NCI-H510A (cell line): Measurements from ENCODE around the gene OR1I1.

Experiments used
- DNase-seq: peaks from one replicate; lab custom pipeline; 2025; lab: John Stamatoyannopoulos, UW

The OR1I1 gene

DNA sequence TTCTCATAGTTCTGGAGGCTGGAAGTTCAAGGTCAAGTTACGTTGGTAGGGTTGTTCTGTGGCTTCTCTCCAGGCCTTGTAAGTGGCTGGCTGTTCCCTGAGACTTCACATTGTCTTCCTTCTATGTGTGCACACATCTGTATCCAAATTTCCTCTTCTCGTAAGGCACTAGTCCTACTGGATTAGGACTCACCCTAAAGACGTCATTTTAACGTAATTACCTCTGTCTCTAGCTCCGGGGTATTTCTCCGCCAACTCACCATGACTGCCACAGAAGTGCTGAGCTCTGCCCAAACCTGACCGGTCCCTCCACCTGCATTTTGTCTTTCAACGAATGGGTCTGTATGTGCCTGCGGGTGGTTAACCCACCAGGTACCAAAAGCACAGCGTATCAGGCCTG is 16.4 kb downstream of the OR1I1 start:
- no peak for DNase-seq

- no peak for DNase-seq
Observed at GRCh38 chr19:15099017-15099582, 17.1 kb downstream of the OR1I1 start.

DNA sequence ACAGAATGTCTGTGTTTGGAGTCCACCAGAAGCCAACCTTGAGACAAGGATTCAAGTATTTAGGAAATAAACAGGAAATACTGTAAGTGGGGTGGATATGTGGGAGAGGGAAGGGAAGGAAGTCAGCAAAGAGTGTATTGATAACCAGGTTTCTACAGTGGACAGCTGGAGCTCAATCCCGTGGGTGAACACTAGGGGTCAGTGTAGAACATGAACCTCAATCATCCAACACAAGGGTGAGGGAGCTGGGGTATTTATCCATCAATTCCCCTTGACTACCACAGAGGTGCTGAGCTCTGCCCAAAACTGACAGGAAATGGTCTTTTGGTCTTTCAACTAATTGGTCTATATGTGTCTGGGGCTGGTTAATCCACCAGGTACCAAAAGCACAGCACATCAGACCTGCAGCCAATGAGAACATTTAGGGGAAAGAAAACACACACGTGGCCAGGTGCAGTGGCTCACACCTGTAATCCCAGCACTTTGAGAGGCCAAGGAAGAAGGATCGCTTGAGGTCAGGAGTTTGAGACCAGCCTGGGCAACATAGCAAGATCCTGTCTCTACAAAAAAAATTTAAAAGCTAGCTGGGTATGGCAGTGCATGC is 19.6 kb downstream of the OR1I1 start:
- DNase-seq = no peak

- no peak for DNase-seq
Observed at GRCh38 chr19:15104003-15104402, 22.0 kb downstream of the OR1I1 start.

DNA sequence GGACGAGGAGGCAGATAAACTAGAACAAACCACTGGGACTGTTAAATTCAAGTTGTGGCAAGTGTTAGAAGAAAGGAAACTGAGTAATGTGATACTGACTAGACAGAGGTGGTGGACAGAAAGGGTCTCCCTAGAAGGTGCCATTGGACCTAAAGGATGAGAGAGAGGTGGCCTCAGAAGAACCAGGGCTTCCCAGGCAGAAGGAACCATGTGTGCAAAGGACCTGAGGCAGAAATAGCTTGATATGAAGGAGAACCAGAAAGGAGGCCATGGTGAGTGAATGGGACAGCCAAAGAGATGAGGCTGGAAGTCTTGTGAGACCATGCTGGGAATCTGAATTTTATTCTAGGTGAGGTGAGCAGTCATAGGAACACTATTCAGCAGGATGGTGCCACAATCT is 22.4 kb downstream of the OR1I1 start:
- no peak for DNase-seq

DNA sequence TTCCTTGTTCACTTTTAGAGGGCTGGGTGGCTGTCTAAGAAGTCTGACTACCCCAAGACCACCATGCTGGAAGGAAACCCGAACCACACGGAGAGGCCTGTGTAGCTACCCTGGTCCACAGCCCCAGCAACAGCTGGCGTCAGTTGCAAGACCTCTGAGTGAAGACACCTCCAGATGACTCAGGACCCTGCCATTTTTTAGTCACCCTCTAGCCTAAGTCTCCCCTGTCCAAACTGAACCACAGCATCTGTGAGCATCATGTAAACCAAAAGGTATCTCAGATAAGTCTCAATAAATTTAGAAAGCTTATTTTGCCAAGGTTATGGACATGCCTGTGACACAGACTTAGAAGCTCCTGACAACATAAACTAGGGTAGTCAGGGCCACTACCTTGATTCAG is 23.0 kb downstream of the OR1I1 start:
- DNase-seq = no peak

- DNase-seq = no peak
Observed at GRCh38 chr19:15107061-15108010, 25.3 kb downstream of the OR1I1 start, which contains the start of gene SYDE1. Gene SYDE1, plus strand, starts transcription at chr19:15107401. Its CDS starts 33 bp downstream, at chr19:15107434.

- no peak for DNase-seq
Observed at GRCh38 chr19:15108145-15108844, 26.3 kb downstream of the OR1I1 start.

DNA sequence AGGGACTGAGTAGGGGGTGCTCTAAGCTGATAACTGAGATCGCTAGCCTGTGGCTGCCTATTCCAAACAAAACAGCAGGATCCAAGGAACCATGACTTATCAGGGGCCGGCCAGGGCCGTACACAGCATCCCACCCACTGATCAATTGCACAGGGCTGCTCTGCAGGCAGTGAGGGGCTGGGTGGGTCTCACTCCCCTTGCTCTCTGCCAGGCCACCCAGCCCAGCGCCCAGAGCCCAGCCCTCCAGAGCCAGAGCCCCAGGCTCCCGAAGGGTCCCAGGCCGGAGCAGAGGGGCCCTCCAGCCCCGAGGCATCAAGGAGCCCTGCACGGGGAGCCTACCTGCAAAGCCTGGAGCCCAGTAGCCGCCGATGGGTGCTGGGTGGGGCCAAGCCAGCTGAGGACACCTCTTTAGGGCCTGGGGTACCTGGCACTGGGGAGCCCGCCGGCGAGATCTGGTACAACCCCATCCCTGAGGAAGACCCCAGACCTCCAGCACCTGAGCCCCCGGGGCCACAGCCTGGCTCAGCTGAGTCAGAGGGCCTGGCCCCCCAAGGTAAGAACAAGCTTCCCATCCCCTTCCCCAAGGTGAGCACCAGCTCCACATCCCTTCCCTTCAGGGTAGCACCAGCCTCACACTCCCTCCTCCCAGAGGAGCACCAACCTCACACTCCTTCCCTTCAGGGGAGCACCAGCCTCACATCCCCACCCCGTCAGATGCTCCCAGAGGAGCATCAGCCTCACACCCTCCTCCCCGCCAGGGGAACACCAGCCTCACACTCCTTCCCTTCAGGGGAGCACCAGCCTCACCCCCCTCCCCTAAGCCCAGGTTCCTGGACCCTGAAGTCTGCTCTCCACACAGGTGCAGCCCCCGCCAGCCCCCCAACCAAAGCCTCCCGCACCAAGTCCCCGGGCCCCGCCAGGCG is 27.1 kb downstream of the OR1I1 start:
- DNase-seq = no peak

DNA sequence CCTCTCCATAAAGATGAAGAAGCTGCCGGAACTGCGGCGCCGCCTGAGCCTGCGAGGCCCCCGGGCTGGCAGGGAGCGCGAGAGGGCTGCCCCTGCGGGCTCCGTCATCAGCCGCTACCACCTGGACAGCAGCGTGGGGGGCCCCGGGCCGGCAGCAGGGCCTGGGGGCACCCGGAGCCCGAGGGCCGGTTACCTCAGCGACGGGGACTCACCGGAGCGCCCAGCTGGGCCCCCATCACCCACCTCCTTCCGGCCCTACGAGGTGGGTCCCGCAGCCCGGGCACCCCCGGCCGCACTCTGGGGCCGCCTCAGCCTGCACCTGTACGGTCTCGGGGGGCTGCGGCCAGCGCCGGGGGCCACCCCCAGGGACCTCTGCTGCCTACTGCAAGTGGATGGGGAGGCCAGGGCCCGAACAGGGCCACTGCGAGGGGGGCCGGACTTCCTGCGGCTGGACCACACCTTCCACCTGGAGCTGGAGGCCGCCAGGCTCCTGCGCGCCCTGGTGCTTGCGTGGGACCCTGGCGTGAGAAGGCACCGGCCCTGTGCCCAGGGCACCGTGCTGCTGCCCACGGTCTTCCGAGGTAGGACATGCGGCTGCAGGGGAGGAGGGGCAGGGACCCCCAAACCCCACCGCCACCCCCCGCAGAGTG is 27.9 kb downstream of the OR1I1 start:
- no peak for DNase-seq

- DNase-seq = no peak
Observed at GRCh38 chr19:15110418-15110815, 28.4 kb downstream of the OR1I1 start.

- DNase-seq = no peak
Observed at GRCh38 chr19:15111758-15112157, 29.7 kb downstream of the OR1I1 start.

DNA sequence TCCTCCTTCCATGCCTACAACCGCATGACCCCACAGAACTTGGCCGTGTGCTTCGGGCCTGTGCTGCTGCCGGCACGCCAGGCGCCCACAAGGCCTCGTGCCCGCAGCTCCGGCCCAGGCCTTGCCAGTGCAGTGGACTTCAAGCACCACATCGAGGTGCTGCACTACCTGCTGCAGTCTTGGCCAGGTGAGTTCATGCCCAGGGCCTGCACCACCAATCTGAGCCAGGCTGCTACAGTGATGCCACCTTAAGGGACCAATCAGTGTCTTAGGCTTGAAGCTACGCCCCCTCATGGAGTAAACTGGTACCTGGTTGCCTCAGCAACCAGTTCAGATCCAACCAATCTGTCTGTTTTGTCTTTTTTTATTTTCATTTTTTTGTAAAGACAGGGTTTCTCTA is 30.4 kb downstream of the OR1I1 start:
- no peak for DNase-seq

- no peak for DNase-seq
Observed at GRCh38 chr19:15113245-15114152, 31.5 kb downstream of the OR1I1 start.

DNA sequence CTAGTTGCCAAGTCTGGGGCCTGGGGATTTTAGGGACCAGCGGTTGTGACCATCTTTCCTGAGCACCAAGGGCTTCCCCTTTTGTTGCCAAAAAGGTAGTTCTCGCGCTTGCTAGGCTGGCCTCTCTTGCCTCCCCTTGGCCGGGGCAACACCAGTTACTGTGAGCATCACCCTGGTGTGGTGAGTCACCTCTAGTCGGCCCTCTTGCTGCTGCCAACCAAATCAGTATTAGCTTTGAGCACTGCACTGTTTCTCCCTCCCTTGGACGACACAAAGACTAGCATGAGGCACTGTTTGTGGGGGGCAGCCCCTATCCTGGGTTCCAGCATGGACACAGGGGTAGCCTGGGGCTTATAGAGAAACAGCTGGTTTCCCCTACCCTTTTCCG is 32.1 kb downstream of the OR1I1 start:
- DNase-seq = no peak

- DNase-seq = no peak
Observed at GRCh38 chr19:15115080-15115479, 33.1 kb downstream of the OR1I1 start.

DNA sequence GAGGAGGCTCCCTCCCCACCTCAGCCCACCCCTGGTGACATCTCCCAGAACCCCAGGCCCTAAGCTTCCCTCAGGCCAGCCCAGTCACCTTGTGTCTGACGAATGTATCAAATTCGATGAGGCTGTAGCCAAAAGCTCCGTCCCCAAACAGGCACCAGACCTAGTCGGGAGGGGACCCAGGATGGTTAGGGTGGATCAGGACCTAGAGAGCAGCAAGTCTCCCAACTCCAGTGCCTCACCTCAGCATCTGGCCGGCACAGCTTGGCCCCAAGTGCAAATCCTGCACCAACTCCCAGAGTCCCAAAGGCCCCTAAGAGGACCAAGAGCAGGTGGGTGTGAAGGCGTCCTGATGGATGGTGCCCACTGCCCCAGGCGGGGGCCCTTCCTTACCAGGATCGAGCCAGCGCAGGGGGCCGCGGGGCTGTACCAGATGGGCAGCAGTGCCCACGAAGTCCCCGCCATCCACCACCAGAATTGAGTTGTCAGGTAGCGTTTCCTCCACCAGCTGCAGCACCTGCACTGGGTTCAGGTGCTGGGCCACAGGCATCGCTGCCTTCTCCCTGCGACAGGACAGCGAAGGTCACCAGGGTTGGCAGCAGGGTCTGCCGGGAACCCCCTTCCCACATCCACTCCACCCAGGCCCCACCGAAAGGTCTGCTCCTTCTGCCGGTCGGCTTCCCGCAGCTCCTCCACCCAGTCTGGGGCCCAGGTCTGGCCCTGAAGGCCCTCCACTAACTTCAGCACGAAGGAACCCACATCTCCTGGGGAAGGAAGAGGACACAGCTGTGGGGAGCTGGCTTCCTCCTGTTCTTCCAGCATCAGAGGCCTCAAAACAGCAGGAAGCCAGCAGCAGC is 34.0 kb downstream of the OR1I1 start:
- no peak for DNase-seq

- DNase-seq = no peak
Observed at GRCh38 chr19:15116856-15117255, 34.8 kb downstream of the OR1I1 start.

GRCh38 chr19:15118248-15118647 is 36.2 kb downstream of the OR1I1 start:
- no peak for DNase-seq
